GF-D8 (cell line): Measurements from ENCODE around the gene GLRX3.

Experiments used
- DNase-seq: peaks from one replicate; lab custom pipeline; 2025; lab: John Stamatoyannopoulos, UW

Gene GLRX3

GRCh38 chr10:130137659-130138478 lies 1.7 kb downstream of the GLRX3 start:
- DNase-seq = no peak

- no peak for DNase-seq
Measured at GRCh38 chr10:130138479-130138866, 2.3 kb downstream of the GLRX3 start.

DNA sequence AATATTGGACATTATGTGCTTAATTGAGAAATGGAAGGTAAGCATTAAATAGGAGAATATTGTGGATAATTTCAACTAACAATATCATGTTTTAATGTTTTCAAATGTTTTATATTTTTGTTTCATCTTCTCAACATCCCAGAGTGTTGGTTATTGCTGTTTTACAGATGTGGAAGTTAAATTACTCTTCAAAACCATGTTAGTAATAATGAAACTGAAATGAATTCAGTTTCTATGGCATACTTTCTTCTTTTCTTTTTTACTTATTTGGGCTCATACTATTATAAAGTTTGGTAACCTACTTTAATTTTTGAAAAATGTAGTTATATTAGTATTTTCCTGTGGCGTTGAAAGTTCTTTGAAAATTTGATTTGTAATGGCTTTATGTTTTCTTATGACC lies 4.2 kb downstream of the GLRX3 start:
- no peak for DNase-seq

DNA sequence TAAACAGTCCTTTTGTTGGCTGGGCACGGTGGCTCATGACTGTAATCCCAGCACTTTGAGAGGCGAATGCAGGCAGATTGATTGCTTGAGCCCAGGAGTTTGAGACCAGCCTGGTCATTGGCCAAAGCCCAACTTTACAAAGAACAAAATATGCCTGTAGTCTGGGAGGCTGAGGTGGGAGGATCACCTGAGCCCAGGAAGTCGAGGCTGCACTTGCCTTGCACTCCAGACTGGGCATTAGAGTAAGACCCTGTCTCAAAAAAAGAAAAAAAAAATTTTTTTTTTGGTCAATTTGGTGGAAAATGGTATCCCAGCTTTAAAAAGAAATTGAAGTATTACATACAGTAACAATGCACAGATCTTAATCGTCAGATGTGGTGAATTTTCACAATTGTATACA lies 4.8 kb downstream of the GLRX3 start:
- no peak for DNase-seq

GRCh38 chr10:130141460-130141859 lies 5.3 kb downstream of the GLRX3 start:
- no peak for DNase-seq

GRCh38 chr10:130141878-130142277 lies 5.7 kb downstream of the GLRX3 start:
- no peak for DNase-seq

- no peak for DNase-seq
Measured at GRCh38 chr10:130146042-130146441, 9.9 kb downstream of the GLRX3 start.

DNA sequence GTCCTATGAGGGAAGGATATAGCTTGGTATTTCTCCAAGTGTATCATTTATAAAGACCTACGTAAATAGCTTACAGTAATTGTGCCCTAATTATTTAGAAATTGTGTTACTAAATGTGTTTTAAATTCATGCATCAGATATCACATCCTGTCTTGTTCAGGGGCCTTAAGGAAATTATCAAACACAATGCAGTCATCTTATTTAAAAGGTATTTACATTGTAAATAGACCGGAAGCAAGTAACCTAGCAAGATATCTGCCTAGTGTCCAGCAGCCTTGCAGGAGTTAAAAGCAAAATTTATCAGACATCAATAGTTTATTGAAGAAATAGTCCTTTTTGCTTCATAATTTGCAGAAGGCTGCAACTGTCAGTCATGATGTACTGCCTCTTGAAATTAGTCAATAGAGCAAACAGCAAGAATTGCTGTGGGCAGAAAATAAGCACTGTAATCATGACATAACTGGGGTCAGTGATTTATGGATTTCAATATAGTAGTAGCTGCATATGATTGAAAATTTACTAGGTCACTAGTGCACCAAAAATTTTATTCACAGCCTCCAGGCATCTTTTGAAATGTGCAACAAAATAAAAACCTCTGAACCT lies 23.1 kb downstream of the GLRX3 start:
- no peak for DNase-seq

DNA sequence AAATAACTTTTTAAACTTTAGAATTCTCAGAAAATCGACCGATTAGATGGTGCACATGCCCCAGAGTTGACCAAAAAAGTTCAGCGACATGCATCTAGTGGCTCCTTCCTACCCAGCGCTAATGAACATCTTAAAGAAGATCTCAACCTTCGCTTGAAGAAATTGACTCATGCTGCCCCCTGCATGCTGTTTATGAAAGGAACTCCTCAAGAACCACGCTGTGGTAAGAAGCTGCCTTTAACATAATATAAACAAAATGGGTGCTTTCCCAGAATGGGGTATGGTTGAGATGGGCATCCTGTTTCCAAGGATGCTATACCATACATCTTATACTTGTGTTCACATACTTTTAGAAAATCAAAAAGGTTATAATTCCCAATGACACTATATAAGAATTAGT lies 24.6 kb downstream of the GLRX3 start:
- no peak for DNase-seq

DNA sequence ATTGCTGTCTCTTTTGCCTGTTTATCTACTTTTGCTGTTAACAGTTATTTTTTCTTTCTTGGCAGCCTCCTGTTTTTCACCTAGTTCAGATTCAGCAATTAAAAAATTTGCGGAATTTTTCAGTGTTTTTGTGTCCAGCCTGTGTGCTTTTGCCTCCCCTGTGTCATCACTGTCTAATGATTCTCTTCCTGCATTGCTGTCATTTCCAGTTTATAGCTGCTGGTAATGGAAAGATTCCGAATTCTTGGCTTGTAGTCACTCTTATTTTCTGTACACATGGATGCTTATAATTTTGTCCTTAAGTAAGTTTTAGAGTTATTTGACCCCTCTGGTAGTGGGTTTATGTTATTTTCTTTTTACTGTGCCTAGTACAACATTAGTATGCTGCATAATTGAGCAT lies 25.1 kb downstream of the GLRX3 start:
- DNase-seq = no peak

DNA sequence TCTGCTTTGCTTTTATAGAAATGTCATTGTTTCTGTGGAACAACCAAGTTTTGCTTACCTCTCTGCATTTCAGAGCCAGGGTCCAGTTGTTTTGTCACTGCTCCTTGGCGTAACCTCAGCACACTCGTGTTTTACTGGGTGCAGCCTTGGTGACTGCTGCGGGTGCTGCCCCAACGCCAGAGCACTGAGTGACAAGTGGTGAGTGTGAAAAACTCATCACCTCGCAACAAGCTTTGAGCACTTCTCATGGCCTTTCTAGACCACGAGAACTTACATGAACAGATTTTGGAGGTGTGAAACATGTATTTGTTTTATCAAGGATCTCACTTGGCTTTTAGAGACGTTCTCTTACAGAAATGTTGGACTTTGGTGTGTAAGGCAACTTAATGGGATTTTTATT lies 31.0 kb downstream of the GLRX3 start:
- no peak for DNase-seq

DNA sequence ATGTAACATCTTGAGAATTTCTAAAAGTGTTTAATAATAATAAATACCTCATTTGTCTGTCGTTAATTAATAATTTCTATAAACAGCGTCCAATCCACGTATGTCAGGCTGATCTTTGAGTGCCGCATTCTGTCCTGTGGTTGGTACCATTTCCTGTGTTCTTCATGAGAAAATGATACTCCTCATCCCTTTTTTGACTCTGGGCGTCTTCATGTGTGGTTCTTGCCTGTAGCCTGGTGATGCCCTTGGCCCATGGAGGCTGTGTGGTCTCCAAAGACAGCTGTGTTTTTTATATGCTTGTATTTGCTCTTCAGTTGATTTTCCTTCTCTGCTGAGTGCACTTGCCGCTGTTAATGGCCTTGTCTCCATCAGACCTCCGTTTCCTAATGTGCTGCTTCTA lies 31.5 kb downstream of the GLRX3 start:
- no peak for DNase-seq

DNA sequence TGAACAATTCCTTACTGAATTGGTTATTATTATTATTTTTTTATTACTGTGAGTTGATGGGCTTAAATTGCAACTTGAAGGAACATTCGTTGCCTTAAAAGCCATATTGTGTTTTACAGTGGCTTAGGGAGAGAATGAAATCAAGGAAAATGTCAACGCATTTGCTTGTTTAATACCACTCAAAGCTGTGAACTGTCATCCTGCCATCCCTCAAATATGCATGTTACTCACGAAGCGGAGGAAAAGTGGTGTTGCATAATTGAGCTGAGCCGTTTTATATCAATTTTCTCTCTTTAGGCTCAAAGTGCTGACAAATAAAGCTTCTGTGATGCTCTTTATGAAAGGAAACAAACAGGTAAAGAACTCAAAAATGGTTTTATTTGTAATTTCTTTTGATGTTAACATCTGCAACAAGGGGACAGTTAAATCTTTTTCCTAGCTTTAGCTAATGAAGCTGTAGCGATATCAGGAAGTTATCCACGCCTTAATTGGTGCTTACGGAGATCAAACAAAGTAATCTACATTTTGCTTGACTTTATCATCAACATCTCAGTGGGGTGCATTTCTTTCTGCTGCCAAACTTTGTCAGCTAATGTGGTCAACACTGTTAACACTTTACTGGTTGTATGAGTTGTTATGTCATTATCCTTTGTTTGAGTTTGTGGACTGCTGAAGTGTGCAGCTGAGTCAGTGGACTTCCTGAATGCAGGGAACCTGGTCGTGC lies 33.1 kb downstream of the GLRX3 start:
- DNase-seq = no peak

GRCh38 chr10:130171196-130171595 lies 35.0 kb downstream of the GLRX3 start:
- DNase-seq = no peak

GRCh38 chr10:130174328-130174727 lies 38.1 kb downstream of the GLRX3 start:
- no peak for DNase-seq

- DNase-seq = no peak
Measured at GRCh38 chr10:130175074-130175473, 38.9 kb downstream of the GLRX3 start.

DNA sequence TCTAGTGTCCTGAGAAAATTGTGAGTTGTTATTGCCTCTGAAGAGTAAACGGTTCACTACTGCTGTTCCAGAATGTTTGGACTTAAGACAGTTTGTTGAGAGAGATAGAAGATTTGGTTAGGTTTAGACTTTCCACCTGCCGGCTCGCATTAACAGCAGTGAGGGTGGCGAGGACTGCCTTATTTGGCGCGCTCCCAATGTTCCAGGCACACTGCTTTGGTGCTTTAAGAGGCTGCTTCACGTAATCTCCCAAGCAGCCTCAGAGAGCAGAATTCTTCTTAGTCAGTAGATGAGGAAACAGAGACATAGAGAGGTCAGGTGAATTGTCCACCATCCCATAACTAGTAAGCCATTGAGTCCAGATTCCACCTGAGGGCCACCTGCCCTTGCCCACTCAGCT lies 41.1 kb downstream of the GLRX3 start:
- DNase-seq = no peak

DNA sequence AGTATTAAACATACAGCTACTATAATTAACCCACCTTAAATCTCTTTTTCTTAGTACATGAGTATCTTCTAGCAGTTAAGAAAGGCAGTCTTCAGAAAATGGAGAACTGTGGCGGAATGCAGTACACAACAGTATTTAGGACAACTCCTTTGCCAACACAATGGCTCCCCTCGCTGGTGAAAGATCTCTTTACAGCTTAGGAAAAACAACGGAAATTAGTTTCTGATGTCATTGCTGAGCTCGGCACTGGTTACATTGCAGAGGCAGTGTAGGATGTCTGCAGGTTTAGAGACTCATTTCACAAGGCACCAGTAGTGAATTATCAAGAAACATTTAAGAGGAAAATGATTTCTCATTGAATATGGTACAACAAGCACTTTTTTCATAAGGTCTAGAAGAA lies 43.4 kb downstream of the GLRX3 start:
- DNase-seq = no peak

DNA sequence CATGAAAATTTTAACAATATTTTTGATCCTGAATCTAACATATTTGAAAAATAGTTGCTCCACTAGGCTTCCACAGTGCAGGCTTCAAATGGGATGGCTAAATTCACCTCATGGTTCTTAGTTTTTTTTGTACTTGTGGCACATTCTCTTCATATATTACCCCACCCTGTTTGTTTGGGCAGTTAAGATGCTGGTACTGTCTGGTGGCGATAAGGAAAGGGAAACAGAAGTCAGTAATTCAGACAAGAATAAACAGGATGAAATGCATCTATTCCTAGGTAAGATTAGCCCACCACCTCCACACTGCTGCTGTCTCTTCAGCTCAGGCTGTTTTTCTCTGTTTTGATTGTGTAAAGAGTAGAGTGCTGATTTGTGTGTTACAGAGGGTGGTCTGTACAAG lies 44.2 kb downstream of the GLRX3 start:
- no peak for DNase-seq

- no peak for DNase-seq
Measured at GRCh38 chr10:130181858-130182257, 45.7 kb downstream of the GLRX3 start.

GRCh38 chr10:130185591-130185990 lies 49.4 kb downstream of the GLRX3 start:
- DNase-seq = no peak

DNA sequence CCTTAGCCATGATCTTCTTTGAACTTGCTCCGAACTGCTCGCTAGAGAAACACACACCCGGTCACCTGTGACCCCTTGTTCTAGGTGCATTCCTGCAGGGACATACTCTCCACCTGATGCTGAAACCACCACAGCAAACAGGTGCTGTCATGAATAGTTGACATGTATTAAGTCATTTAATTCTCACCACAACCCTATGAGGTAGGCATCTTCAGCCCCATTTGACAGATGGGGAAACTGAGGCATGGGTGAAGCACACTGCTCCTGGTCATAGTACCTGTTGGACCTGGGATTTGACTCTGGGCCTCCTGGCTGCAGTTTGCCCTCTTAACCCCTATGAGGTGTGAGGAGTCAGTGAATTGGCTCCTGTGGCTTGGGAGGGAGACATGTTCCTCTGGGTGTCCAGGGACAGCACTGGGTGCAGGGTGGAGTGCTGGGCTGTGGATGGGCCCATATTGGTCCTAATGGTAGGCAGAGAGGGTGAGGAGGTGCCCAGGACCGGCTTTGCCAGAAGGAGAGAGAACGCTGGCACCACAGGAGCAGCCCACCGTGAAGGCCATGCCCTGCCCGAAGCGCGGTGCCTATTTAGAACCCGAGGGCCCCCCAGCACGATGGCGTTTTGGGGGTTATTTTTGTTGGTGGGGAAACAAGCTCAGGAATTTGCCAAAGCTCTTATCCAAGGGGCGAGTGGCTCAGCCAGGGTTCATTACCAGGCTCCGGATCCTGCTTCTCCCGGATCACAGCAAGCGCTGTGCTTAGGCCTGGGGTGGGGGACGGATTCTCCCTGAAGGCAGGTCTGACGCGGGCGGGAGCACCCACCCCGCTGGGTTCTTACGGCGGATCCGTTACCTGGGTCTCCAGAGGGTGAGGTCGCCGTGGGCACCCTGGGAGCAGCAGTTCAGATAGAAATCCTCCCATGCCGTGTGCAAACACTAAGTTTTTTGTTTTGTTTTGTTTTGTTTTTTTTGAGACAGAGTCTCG lies 52.3 kb downstream of the GLRX3 start:
- DNase-seq = no peak
